Stimulated activated CD4-positive, alpha-beta T cell treated with anti-CD3 and anti-CD28 coated beads, Interleukin-4, amount 100 ng/mL, for 24 hours (primary cell): ENCODE measurements around the gene PEX11B.
A peak's percentile ranks its signal among the peaks of the same experiment; 100 is the strongest.

ENCODE experiments used
- DNase-seq: peaks from one replicate; pipeline ENCODE4 v3.0.0-alpha.2; 2020

The PEX11B gene

GRCh38 chr1:145918144-145918991, at the start of gene PEX11B:
Gene PEX11B (minus strand): TSS chr1:145918717. CDS start chr1:145918688, 29 bp downstream.
- peak; percentile 93 for DNase-seq

GRCh38 chr1:145967288-145967687, 48.8 kb upstream of the PEX11B start:
- DNase-seq, result no peak

GRCh38 chr1:145965119-145965744, 46.7 kb upstream of the PEX11B start:
- DNase-seq, result no peak

GRCh38 chr1:145964328-145965118, 46.0 kb upstream of the PEX11B start, which contains the start of the genes ANKRD34A and POLR3GL:
Gene ANKRD34A (minus strand): TSS chr1:145964575. CDS start chr1:145961759, 2,816 bp downstream.
Gene POLR3GL (plus strand): TSS chr1:145964690. CDS start chr1:145974866, 10,176 bp downstream.
- DNase-seq, result peak; percentile 93

- DNase-seq, result no peak
These were observed 44.9 kb upstream of the PEX11B start for GRCh38 chr1:145963265-145964019.

GRCh38 chr1:145962157-145963102, 43.9 kb upstream of the PEX11B start:
- DNase-seq, result peak; percentile 63

- DNase-seq, result no peak
These were observed 43.1 kb upstream of the PEX11B start for GRCh38 chr1:145961425-145962156.

GRCh38 chr1:145961109-145961424, 42.5 kb upstream of the PEX11B start:
- DNase-seq, result no peak

GRCh38 chr1:145960468-145961108, 42.1 kb upstream of the PEX11B start:
- DNase-seq, result peak; percentile 51

- no peak for DNase-seq
These were observed 41.5 kb upstream of the PEX11B start for GRCh38 chr1:145959957-145960467.

- no peak for DNase-seq
These were observed 40.8 kb upstream of the PEX11B start for GRCh38 chr1:145959333-145959732.

GRCh38 chr1:145958734-145959133, 40.2 kb upstream of the PEX11B start:
- DNase-seq, result no peak

- DNase-seq, result peak; percentile 96
These were observed 39.2 kb upstream of the PEX11B start, which contains the start of gene LIX1L for GRCh38 chr1:145957443-145958319. Gene LIX1L (minus strand): TSS chr1:145958017. CDS start chr1:145957927, 90 bp downstream.

- no peak for DNase-seq
These were observed 38.4 kb upstream of the PEX11B start for GRCh38 chr1:145956781-145957442.

- no peak for DNase-seq
These were observed 37.8 kb upstream of the PEX11B start for GRCh38 chr1:145956361-145956760.

GRCh38 chr1:145955436-145955835, 36.9 kb upstream of the PEX11B start:
- no peak for DNase-seq

- DNase-seq, result no peak
These were observed 35.3 kb upstream of the PEX11B start for GRCh38 chr1:145953861-145954260.

GRCh38 chr1:145952903-145953302, 34.4 kb upstream of the PEX11B start:
- no peak for DNase-seq
